Upper lobe of left lung (tissue), 6 donors: ENCODE results near the gene OTX2. TPM values are rescaled to one million over a fixed set of nuclear protein-coding genes. Genes with fewer than 3 reads are reported as not detected.
A peak's percentile ranks its signal among the peaks of the same experiment; 100 is the strongest.

Experiments used
- ATAC-seq, 2 donors: fragments of 200-7000 bp; cut with Tn5 transposase; one replicate each; pipeline ENCODE4 v1.9.1; 2022; ENCODE audit warnings: mild to moderate bottlenecking in 2 of 2, moderate library complexity in 2 of 2; ENCODE audit not compliant: low FRiP score in 2 of 2
- DNase-seq, 2 donors: peaks; one replicate each; pipeline ENCODE4 v3.0.0-alpha.2; 2019 to 2020
- H3K27ac ChIP-seq, 4 donors: fragments of 200-600 bp; sonication (generic); one replicate each; pipeline ENCODE4 v1.5.1; 2016 to 2019
- H3K27me3 ChIP-seq, 4 donors: fragments of 200-600 bp; sonication (generic); one replicate each; pipeline ENCODE4 v1.5.1; 2017 to 2019
- H3K36me3 ChIP-seq, 4 donors: fragments of 200-600 bp; sonication (generic); one replicate each; pipeline ENCODE4 v1.5.1; 2016 to 2019
- H3K4me1 ChIP-seq, 4 donors: fragments of 200-600 bp; sonication (generic); one replicate each; pipeline ENCODE4 v1.5.1; 2018 to 2019
- H3K4me3 ChIP-seq, 4 donors: fragments of 200-600 bp; sonication (generic); one replicate each; pipeline ENCODE4 v1.5.1; 2017 to 2019; ENCODE audit warnings: mild to moderate bottlenecking in 2 of 4, moderate library complexity in 1 of 4
- H3K9me3 ChIP-seq, 4 donors: fragments of 200-600 bp; sonication (generic); one replicate each; pipeline ENCODE4 v1.5.1; 2018 to 2019
- CTCF ChIP-seq, 6 experiments: fragments of 450-650 bp in 4 of 6; fragments of 200-600 bp in 2 of 6; sonication (generic) in 2 of 6; IDR thresholded peaks; one replicate each; pipeline ENCODE4 v1.5.1; 2016 to 2019; ENCODE audit warnings: antibody characterized with exemption in 6 of 6
- EP300 ChIP-seq, 4 donors: sonication (generic); formaldehyde crosslinking; IDR thresholded peaks; one replicate each; pipeline ENCODE4 v1.5.1; 2017; ENCODE audit warnings: antibody characterized with exemption in 4 of 4, control low read depth in 2 of 4
- POLR2A ChIP-seq, 4 donors: fragments of 450-650 bp; IDR thresholded peaks; one replicate each; pipeline ENCODE4 v1.5.1; 2016 to 2017; ENCODE audit warnings: antibody characterized with exemption in 4 of 4, mild to moderate bottlenecking in 2 of 4
- POLR2AphosphoS5 ChIP-seq, 2 donors: sonication (generic); formaldehyde crosslinking; IDR thresholded peaks; one replicate each; pipeline ENCODE4 v1.5.1; 2017; ENCODE audit warnings: antibody characterized with exemption in 2 of 2
- WGBS, 2 donors: methylation state at CpG; one replicate each; pipeline ENCODE4 v1.1.5; 2017 to 2018; 5-methylcytosine and 5-hydroxymethylcytosine counted together
- total RNA-seq, 6 donors: library from RNA; depleted of rRNA in 4 of 6; stranded (reverse); fragments of >200 nt in 4 of 6; gene quantifications; one replicate each; pipeline versions ENCODE4 v1.1.0 to v1.2.1, GENCODE V29; 2016 to 2021
- donor health status: DM: no; HTN: no; CAD: no; lungs with moderate emphysema.
- donor health status: DM: no; HTN: yes; CAD: no; lungs with severe emphysema.

Gene OTX2
- total RNA-seq, 6 donors from 2014 or later: not detected

- WGBS, 2 donors: 10 to 15% methylated on average over 11 to 26 of the region's 29 CpGs
- TF ChIP-seq POLR2AphosphoS5 (IDR thresholded peaks at IDR 0.05) (no peak), EP300 (IDR thresholded peaks at IDR 0.05) (no peak), CTCF (IDR thresholded peaks at IDR 0.05) (no peak), POLR2A (IDR thresholded peaks at IDR 0.05) (no peak)
- peaks cover 0 to 52% (median 34%) of the 10 kb centered on the region in 4 donors for H3K27me3 ChIP-seq
- no peak overlapping the region for H3K4me3 ChIP-seq
- DNase-seq (peak in 1 of 2 donors; percentile 57), ATAC-seq (no peak)
- peaks cover 0 to 18% (median 6%) of the 10 kb centered on the region in 4 donors for H3K4me1 ChIP-seq
- H3K9me3 ChIP-seq: peaks cover 0 to 4% (median 0%) of the 10 kb centered on the region in 4 donors
- no peaks in the 10 kb centered on the region for H3K36me3 ChIP-seq
- no peak overlapping the region for H3K27ac ChIP-seq
These were observed 6.3 kb downstream of the OTX2 start for GRCh38 chr14:56803816-56804535.

GRCh38 chr14:56801920-56802319 lies 8.4 kb downstream of the OTX2 start:
- Histone ChIP-seq H3K27me3 (peaks cover 0 to 48% (median 32%) of the 10 kb centered on the region in 4 donors), H3K36me3 (no peaks in the 10 kb centered on the region), H3K9me3 (no peaks in the 10 kb centered on the region), H3K4me1 (peaks cover 8 to 18% (median 13%) of the 10 kb centered on the region in 4 donors), H3K4me3 (no peak overlapping the region), H3K27ac (no peak overlapping the region)
- WGBS, 2 donors: 49 to 79% methylated on average over 3 of the region's 3 CpGs
- ATAC-seq (no peak), DNase-seq (no peak)
- TF ChIP-seq EP300 (IDR thresholded peaks at IDR 0.05): no peak
- no peak for TF ChIP-seq POLR2AphosphoS5 (IDR thresholded peaks at IDR 0.05)
- TF ChIP-seq CTCF (IDR thresholded peaks at IDR 0.05): no peak
- no peak for TF ChIP-seq POLR2A (IDR thresholded peaks at IDR 0.05)

DNA sequence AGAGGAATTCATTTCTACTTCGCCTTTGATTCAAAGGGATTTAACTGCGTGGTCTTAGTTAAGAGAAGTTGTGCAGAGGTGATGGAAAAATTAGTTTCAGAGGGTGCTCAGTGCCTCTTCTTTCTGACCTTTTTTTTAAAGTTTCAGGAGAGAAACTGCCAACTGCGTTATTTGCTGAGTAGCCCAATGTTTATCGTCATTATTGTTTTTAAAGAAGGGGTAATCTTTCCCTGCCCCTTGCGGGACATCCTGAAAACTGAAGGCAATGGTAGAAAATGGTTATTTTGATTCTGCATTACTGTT lies 11.0 kb downstream of the OTX2 start:
- Histone ChIP-seq H3K27me3 (peaks cover 0 to 57% (median 32%) of the 10 kb centered on the region in 4 donors), H3K4me1 (peaks cover 12 to 28% (median 17%) of the 10 kb centered on the region in 4 donors), H3K9me3 (no peaks in the 10 kb centered on the region), H3K27ac (no peak overlapping the region), H3K36me3 (no peaks in the 10 kb centered on the region), H3K4me3 (no peak overlapping the region)
- DNase-seq: no peak
- WGBS, 2 donors: 12 to 15% methylated on average over 5 of the region's 5 CpGs
- TF ChIP-seq EP300 (IDR thresholded peaks at IDR 0.05) (no peak), POLR2AphosphoS5 (IDR thresholded peaks at IDR 0.05) (no peak), CTCF (IDR thresholded peaks at IDR 0.05) (no peak), POLR2A (IDR thresholded peaks at IDR 0.05) (no peak)
- no peak for ATAC-seq

DNA sequence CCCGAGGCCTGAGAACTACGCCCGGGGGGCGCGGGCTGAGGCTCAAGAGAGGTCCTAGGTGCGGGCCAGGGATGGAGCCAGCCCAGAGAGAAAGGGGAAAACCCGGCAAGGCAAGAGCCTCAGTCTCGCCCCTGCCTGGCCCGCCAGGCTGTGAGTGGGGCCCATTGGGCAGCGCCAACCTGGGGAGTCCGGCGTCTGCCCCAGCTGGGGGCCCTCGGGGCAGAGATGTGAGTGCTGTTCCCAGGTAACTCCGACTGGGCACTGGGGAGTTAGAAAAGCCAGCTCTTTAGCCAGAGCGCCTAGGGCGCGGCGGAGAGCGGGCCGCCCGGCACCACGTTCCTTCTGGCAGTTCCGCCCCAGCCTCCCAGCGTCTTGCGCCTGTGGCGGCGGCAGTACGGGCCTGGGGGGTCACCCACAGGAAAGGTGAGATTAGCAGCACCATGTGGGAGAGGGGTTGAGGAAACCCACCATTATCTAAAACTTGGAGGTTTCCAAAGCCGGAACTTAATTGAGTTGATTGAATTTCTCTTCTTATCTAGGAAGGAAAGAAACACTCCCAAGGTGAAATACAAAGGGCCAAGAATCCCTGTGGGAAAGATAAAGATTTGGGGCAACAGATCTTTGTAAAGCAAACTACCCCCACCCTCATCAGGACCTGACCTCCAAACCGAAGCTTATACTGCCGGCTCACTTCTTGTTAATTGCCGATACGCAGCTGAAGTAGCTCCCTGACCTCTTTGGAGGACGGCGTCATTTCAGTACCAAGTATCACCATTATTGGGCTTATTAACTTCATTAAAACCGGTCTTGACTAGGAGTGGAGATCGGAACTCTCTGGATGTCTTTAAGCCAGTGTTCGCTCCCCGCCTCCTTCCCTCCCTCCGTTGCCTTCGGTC lies 11.6 kb downstream of the OTX2 start:
- Histone ChIP-seq H3K9me3 (no peaks in the 10 kb centered on the region), H3K4me1 (peaks cover 12 to 32% (median 17%) of the 10 kb centered on the region in 4 donors), H3K27me3 (peaks cover 0 to 58% (median 32%) of the 10 kb centered on the region in 4 donors), H3K27ac (no peak overlapping the region), H3K36me3 (no peaks in the 10 kb centered on the region), H3K4me3 (peak overlapping the region in 2 of 4 donors; percentile 9 to 31)
- 19 to 22% methylated on average over 26 to 35 of the region's 41 CpGs for whole genome bisulfite sequencing, 2 donors
- DNase-seq (peak in 1 of 2 donors; percentile 71), ATAC-seq (peak in 1 of 2 donors; percentile 10)
- TF ChIP-seq POLR2AphosphoS5 (IDR thresholded peaks at IDR 0.05): no peak
- TF ChIP-seq CTCF (IDR thresholded peaks at IDR 0.05): no peak
- no peak for TF ChIP-seq EP300 (IDR thresholded peaks at IDR 0.05)
- no peak for TF ChIP-seq POLR2A (IDR thresholded peaks at IDR 0.05)
